WI38 (cell line): ENCODE measurements around the gene STX12.
"Not testable (repeated sequence)": the region's sequence is repeated elsewhere in the genome, so short reads cannot be mapped to it uniquely, and the experiment has no call there.

Experiments used
- H3K4me3 ChIP-seq: 2 replicates; pipeline ENCODE4 v1.5.1; 2011; ENCODE audit warnings: low read depth, mild to moderate bottlenecking, control low read depth, low read length
- CTCF ChIP-seq: IDR thresholded peaks from 2 replicates; pipeline ENCODE4 v1.5.1; 2012; ENCODE audit warnings: low read depth, mild to moderate bottlenecking, control low read depth, low read length

The STX12 gene

GRCh38 chr1:27795601-27796000 is 22.6 kb downstream of the STX12 start:
- TF ChIP-seq CTCF = no peak
- no peak overlapping the region for H3K4me3 ChIP-seq

GRCh38 chr1:27804791-27805190 is 31.8 kb downstream of the STX12 start:
- H3K4me3 ChIP-seq = no peak overlapping the region
- TF ChIP-seq CTCF = no peak

- no peak for TF ChIP-seq CTCF
- H3K4me3 ChIP-seq = no peak overlapping the region
Observed at GRCh38 chr1:27806758-27807157, 33.7 kb downstream of the STX12 start.

- H3K4me3 ChIP-seq = no peak overlapping the region
- TF ChIP-seq CTCF = no peak
Observed at GRCh38 chr1:27807385-27807784, 34.4 kb downstream of the STX12 start.

- not testable (repeated sequence) for H3K4me3 ChIP-seq
Observed at GRCh38 chr1:27808131-27808530, 35.1 kb downstream of the STX12 start.

- no peak overlapping the region for H3K4me3 ChIP-seq
- no peak for TF ChIP-seq CTCF
Observed at GRCh38 chr1:27809883-27810282, 36.9 kb downstream of the STX12 start.

GRCh38 chr1:27811741-27812500 is 38.9 kb downstream of the STX12 start:
- no peak for TF ChIP-seq CTCF

More at GRCh38 chr1:27811741-27812500, 38.9 kb downstream of the STX12 start:
- H3K4me3 ChIP-seq = no peak overlapping the region
